Trophoblast cell (in vitro differentiated cells and primary cell): ENCODE results near the gene RASA1.

Experiments used
- DNase-seq, 2 donors: peaks; one replicate each; pipeline ENCODE4 v3.0.0-alpha.2; 2016
- H2AFZ ChIP-seq: 2 replicates; pipeline ENCODE4 v1.6.1; 2013; ENCODE audit warnings: low read length, moderate library complexity, mild to moderate bottlenecking; ENCODE audit not compliant: insufficient read depth, poor library complexity
- H2AK5ac ChIP-seq: 2 replicates; pipeline ENCODE4 v1.6.1; 2013; ENCODE audit warnings: mild to moderate bottlenecking, low read length
- H2BK120ac ChIP-seq: 2 replicates; pipeline ENCODE4 v1.6.1; 2013; ENCODE audit warnings: low read length, mild to moderate bottlenecking, moderate library complexity; ENCODE audit not compliant: insufficient read depth, poor library complexity
- H2BK12ac ChIP-seq: 2 replicates; pipeline ENCODE4 v1.6.1; 2013; ENCODE audit warnings: mild to moderate bottlenecking, low read length, moderate library complexity
- H2BK5ac ChIP-seq: 2 replicates; pipeline ENCODE4 v1.6.1; 2013; ENCODE audit warnings: low read length, low read depth, moderate library complexity, mild to moderate bottlenecking; ENCODE audit not compliant: poor library complexity
- H3K14ac ChIP-seq: 2 replicates; pipeline ENCODE4 v1.6.1; 2013; ENCODE audit warnings: mild to moderate bottlenecking, low read length
- H3K18ac ChIP-seq: 2 replicates; pipeline ENCODE4 v1.6.1; 2013; ENCODE audit warnings: mild to moderate bottlenecking, low read length
- H3K23ac ChIP-seq: 2 replicates; pipeline ENCODE4 v1.6.1; 2013; ENCODE audit warnings: low read length
- H3K27ac ChIP-seq: 2 replicates; pipeline ENCODE4 v1.5.1; 2013; ENCODE audit warnings: low read depth, mild to moderate bottlenecking, inconsistent platforms, low read length, moderate library complexity
- H3K27me3 ChIP-seq: 2 replicates; pipeline ENCODE4 v1.6.1; 2013; ENCODE audit warnings: inconsistent platforms, mild to moderate bottlenecking, low read length, moderate library complexity; ENCODE audit not compliant: insufficient read depth
- H3K36me3 ChIP-seq, 2 experiments: 1 replicate in 1 of 2; 2 replicates in 1 of 2; pipeline ENCODE4 v1.6.1; 2013; ENCODE audit warnings: low read length in 2 of 2, mild to moderate bottlenecking in 2 of 2, moderate library complexity in 1 of 2; ENCODE audit not compliant: insufficient read depth in 2 of 2, control insufficient read depth in 1 of 2
- H3K4ac ChIP-seq: 2 replicates; pipeline ENCODE4 v1.6.1; 2013; ENCODE audit warnings: low read depth, mild to moderate bottlenecking, low read length, moderate library complexity
- H3K4me1 ChIP-seq, 2 experiments: 1 replicate in 1 of 2; 2 replicates in 1 of 2; pipeline ENCODE4 v1.6.1; 2013; ENCODE audit warnings: low read length in 2 of 2, mild to moderate bottlenecking in 2 of 2, moderate library complexity in 1 of 2; ENCODE audit not compliant: insufficient read depth in 2 of 2, control insufficient read depth in 1 of 2
- H3K4me2 ChIP-seq: 2 replicates; pipeline ENCODE4 v1.6.1; 2013; ENCODE audit warnings: inconsistent platforms, mild to moderate bottlenecking, low read length, moderate library complexity
- H3K4me3 ChIP-seq: 2 replicates; pipeline ENCODE4 v1.5.1; 2013; ENCODE audit warnings: mild to moderate bottlenecking, low read depth, low read length, inconsistent platforms
- H3K79me1 ChIP-seq: one replicate; pipeline ENCODE4 v1.6.1; 2013; ENCODE audit warnings: low read length
- H3K79me2 ChIP-seq: 2 replicates; pipeline ENCODE4 v1.6.1; 2013; ENCODE audit warnings: low read length, mild to moderate bottlenecking; ENCODE audit not compliant: control insufficient read depth, insufficient read depth, poor library complexity
- H3K9ac ChIP-seq: 2 replicates; pipeline ENCODE4 v1.6.1; 2013; ENCODE audit warnings: mild to moderate bottlenecking, low read length
- H3K9me3 ChIP-seq: 2 replicates; pipeline ENCODE4 v1.6.1; 2013; ENCODE audit warnings: low read depth, mild to moderate bottlenecking, control low read depth, inconsistent platforms, low read length; ENCODE audit not compliant: insufficient read depth
- H4K12ac ChIP-seq: 2 replicates; pipeline ENCODE4 v1.6.1; 2013; ENCODE audit warnings: low read depth, mild to moderate bottlenecking, low read length, moderate library complexity
- H4K8ac ChIP-seq: 2 replicates; pipeline ENCODE4 v1.6.1; 2013; ENCODE audit warnings: low read depth, mild to moderate bottlenecking, low read length, moderate library complexity
- H4K91ac ChIP-seq: one replicate; pipeline ENCODE4 v1.6.1; 2013; ENCODE audit warnings: low read depth, mild to moderate bottlenecking, low read length, moderate library complexity
- WGBS: extraction: QIAGEN DNeasy Blood & Tissue Kit; methylation state at CpG from one replicate; pipeline ENCODE4 v1.1.7; 2013; ENCODE audit warnings: missing lambda C conversion rate; ENCODE audit not compliant: insufficient read length, insufficient coverage; ENCODE audit errors: extremely low coverage; 5-methylcytosine and 5-hydroxymethylcytosine counted together

The RASA1 gene

GRCh38 chr5:87434461-87434860 lies 166.8 kb downstream of the RASA1 start:
- no peak overlapping the region for H3K27ac ChIP-seq
- H3K36me3 ChIP-seq, result no peaks in the 10 kb centered on the region
- no peak overlapping the region for H2AK5ac ChIP-seq
- no peak overlapping the region for H4K8ac ChIP-seq
- H3K27me3 ChIP-seq, result no peaks in the 10 kb centered on the region
- H3K23ac ChIP-seq, result no peak overlapping the region
- H2BK5ac ChIP-seq, result no peak overlapping the region
- no peaks in the 10 kb centered on the region for H3K79me1 ChIP-seq
- no peaks in the 10 kb centered on the region for H3K4me1 ChIP-seq
- WGBS, result no CpG with 5 or more reads among the region's 1 CpG
- no peaks in the 10 kb centered on the region for H3K9me3 ChIP-seq
- no peak overlapping the region for H2BK120ac ChIP-seq
- no peak overlapping the region for H3K4me3 ChIP-seq
- no peak overlapping the region for H3K14ac ChIP-seq
- H4K12ac ChIP-seq, result no peak overlapping the region
- no peak for DNase-seq
- no peaks in the 10 kb centered on the region for H3K79me2 ChIP-seq
- no peak overlapping the region for H4K91ac ChIP-seq
- H3K4ac ChIP-seq, result no peak overlapping the region
- no peak overlapping the region for H3K4me2 ChIP-seq
- no peak overlapping the region for H3K9ac ChIP-seq
- no peak overlapping the region for H2AFZ ChIP-seq
- no peak overlapping the region for H3K18ac ChIP-seq
- no peak overlapping the region for H2BK12ac ChIP-seq

- H3K36me3 ChIP-seq, result no peaks in the 10 kb centered on the region
- H3K18ac ChIP-seq, result no peak overlapping the region
- no peak overlapping the region for H2BK5ac ChIP-seq
Observed at GRCh38 chr5:87435144-87435694, 167.5 kb downstream of the RASA1 start.

GRCh38 chr5:87437724-87438123 lies 170.0 kb downstream of the RASA1 start:
- H2BK120ac ChIP-seq, result no peak overlapping the region
- no peaks in the 10 kb centered on the region for H3K4me1 ChIP-seq
- H3K27me3 ChIP-seq, result no peaks in the 10 kb centered on the region
- H3K4ac ChIP-seq, result no peak overlapping the region
- no peak overlapping the region for H3K23ac ChIP-seq
- H2AFZ ChIP-seq, result no peak overlapping the region
- no peak overlapping the region for H2BK12ac ChIP-seq
- no peaks in the 10 kb centered on the region for H3K79me2 ChIP-seq
- H3K4me3 ChIP-seq, result no peak overlapping the region
- no peak overlapping the region for H4K91ac ChIP-seq
- no peak overlapping the region for H3K18ac ChIP-seq
- no peak overlapping the region for H4K8ac ChIP-seq
- WGBS, result no CpG with 5 or more reads among the region's 1 CpG
- H3K4me2 ChIP-seq, result no peak overlapping the region
- no peaks in the 10 kb centered on the region for H3K36me3 ChIP-seq
- no peak overlapping the region for H2AK5ac ChIP-seq
- H3K9ac ChIP-seq, result no peak overlapping the region
- H3K79me1 ChIP-seq, result no peaks in the 10 kb centered on the region
- no peak overlapping the region for H4K12ac ChIP-seq
- H3K14ac ChIP-seq, result no peak overlapping the region
- H2BK5ac ChIP-seq, result no peak overlapping the region
- no peak for DNase-seq
- no peak overlapping the region for H3K27ac ChIP-seq
- no peaks in the 10 kb centered on the region for H3K9me3 ChIP-seq

More at GRCh38 chr5:87435144-87435694, 167.5 kb downstream of the RASA1 start:
- Histone ChIP-seq H4K8ac (no peak overlapping the region), H2BK12ac (no peak overlapping the region), H3K4me2 (no peak overlapping the region), H2AK5ac (no peak overlapping the region), H4K12ac (no peak overlapping the region), H3K27ac (no peak overlapping the region), H3K9me3 (no peaks in the 10 kb centered on the region), H3K14ac (no peak overlapping the region), H3K27me3 (no peaks in the 10 kb centered on the region), H3K79me2 (no peaks in the 10 kb centered on the region), H4K91ac (no peak overlapping the region), H2BK120ac (no peak overlapping the region), H3K23ac (no peak overlapping the region), H3K4me1 (no peaks in the 10 kb centered on the region), H3K4ac (no peak overlapping the region), H2AFZ (no peak overlapping the region), H3K9ac (no peak overlapping the region), H3K4me3 (no peak overlapping the region), H3K79me1 (no peaks in the 10 kb centered on the region)
- DNase-seq, result no peak
- no CpG with 5 or more reads among the region's 2 CpGs for WGBS

- Histone ChIP-seq H4K91ac (no peak overlapping the region), H4K8ac (no peak overlapping the region), H3K36me3 (no peaks in the 10 kb centered on the region), H3K27me3 (no peaks in the 10 kb centered on the region), H3K9me3 (no peaks in the 10 kb centered on the region), H2AK5ac (no peak overlapping the region), H3K27ac (no peak overlapping the region), H3K4me2 (no peak overlapping the region), H3K4me1 (no peaks in the 10 kb centered on the region), H2BK12ac (no peak overlapping the region), H3K23ac (no peak overlapping the region), H2BK120ac (no peak overlapping the region), H3K79me2 (no peaks in the 10 kb centered on the region), H3K9ac (no peak overlapping the region), H2BK5ac (no peak overlapping the region), H3K79me1 (no peaks in the 10 kb centered on the region), H3K18ac (no peak overlapping the region), H2AFZ (no peak overlapping the region), H3K14ac (no peak overlapping the region), H3K4me3 (no peak overlapping the region), H4K12ac (no peak overlapping the region), H3K4ac (no peak overlapping the region)
- WGBS, result no CpG with 5 or more reads among the region's 2 CpGs
- DNase-seq, result no peak
Observed at GRCh38 chr5:87438231-87438630, 170.5 kb downstream of the RASA1 start.
